IPS-20b (cell line): ENCODE data around the gene CAMK2A.

Experiments used
- H3K27ac ChIP-seq: one replicate; pipeline ENCODE4 v1.5.1; 2013; ENCODE audit warnings: low read length
- H3K27me3 ChIP-seq: 2 replicates; pipeline ENCODE4 v1.6.1; 2013; ENCODE audit warnings: mild to moderate bottlenecking, low read length, inconsistent platforms; ENCODE audit not compliant: insufficient read depth
- H3K36me3 ChIP-seq: 2 replicates; pipeline ENCODE4 v1.6.1; 2013; ENCODE audit warnings: low read depth, mild to moderate bottlenecking, inconsistent platforms, low read length, moderate library complexity; ENCODE audit not compliant: insufficient read depth
- H3K4me1 ChIP-seq: 2 replicates; pipeline ENCODE4 v1.6.1; 2013; ENCODE audit warnings: mild to moderate bottlenecking, control low read depth, inconsistent platforms, low read length, moderate library complexity; ENCODE audit not compliant: insufficient read depth
- H3K4me3 ChIP-seq: 2 replicates; pipeline ENCODE4 v1.5.1; 2013; ENCODE audit warnings: mild to moderate bottlenecking, low read length, inconsistent platforms
- H3K9ac ChIP-seq: 2 replicates; pipeline ENCODE4 v1.6.1; 2013; ENCODE audit warnings: low read depth, mild to moderate bottlenecking, inconsistent platforms, low read length, moderate library complexity
- H3K9me3 ChIP-seq: 2 replicates; pipeline ENCODE4 v1.6.1; 2013; ENCODE audit warnings: mild to moderate bottlenecking, low read depth, low read length, inconsistent platforms; ENCODE audit not compliant: insufficient read depth

Gene CAMK2A

GRCh38 chr5:150172556-150172955 is 117.0 kb downstream of the CAMK2A start:
- H3K9ac ChIP-seq, result no peak overlapping the region
- no peaks in the 10 kb centered on the region for H3K9me3 ChIP-seq
- H3K27ac ChIP-seq, result no peak overlapping the region
- no peaks in the 10 kb centered on the region for H3K36me3 ChIP-seq
- no peak overlapping the region for H3K4me3 ChIP-seq
- H3K27me3 ChIP-seq, result peaks cover 65% of the 10 kb centered on the region
- H3K4me1 ChIP-seq, result 0 out of 2 replicates have a peak, but pooled peaks cover under 1% of the 10 kb centered on the region

- Histone ChIP-seq H3K9ac (no peak overlapping the region), H3K27ac (no peak overlapping the region), H3K4me1 (peaks cover 3% of the 10 kb centered on the region; the same call in 1 of the 2 replicates), H3K27me3 (peaks cover 69% of the 10 kb centered on the region), H3K36me3 (no peaks in the 10 kb centered on the region), H3K9me3 (no peaks in the 10 kb centered on the region), H3K4me3 (no peak overlapping the region)
Measured at GRCh38 chr5:150172145-150172544, 117.4 kb downstream of the CAMK2A start.
